Measurements from ENCODE around the gene HAP1. TPM values are rescaled to one million over a fixed set of nuclear protein-coding genes. Genes with fewer than 3 reads are reported as not detected.
A peak's percentile ranks its signal among the peaks of the same experiment; 100 is the strongest.

HAP1 gene
- total RNA-seq, 1 experiment from 2014 or later = 2.5 TPM

- Histone ChIP-seq H3K14ac (ENCODE audit: insufficient read depth, low read length) (no peak overlapping the region), H4K8ac (replicated peaks; ENCODE audit: insufficient read length, low read depth, low read length) (no peak overlapping the region), H3K27me3 (ENCODE audit: insufficient read depth, low read length) (no peaks in the 10 kb centered on the region), H3K4me2 (ENCODE audit: insufficient read depth, insufficient read length, low read length) (no peak overlapping the region), H3K23ac (ENCODE audit: insufficient read length, low read depth, low read length) (no peak overlapping the region), H4K91ac (ENCODE audit: insufficient read length, low read depth, low read length) (no peak overlapping the region), H3K27ac (ENCODE audit: insufficient read length, low read depth, low read length) (no peak overlapping the region), H3K4ac (ENCODE audit: low read depth, low read length) (no peak overlapping the region), H2AFZ (ENCODE audit: low read length) (no peak overlapping the region), H3K4me1 (ENCODE audit: insufficient read depth, low read length) (peaks cover 2% of the 10 kb centered on the region; the same call in 1 of the 2 replicates), H3K18ac (ENCODE audit: insufficient read length, low read depth, low read length) (no peak overlapping the region), H3K79me2 (ENCODE audit: insufficient read depth, low read length) (no peaks in the 10 kb centered on the region; the same call in 1 of the 2 replicates), H2BK20ac (ENCODE audit: low read depth, low read length, poor library complexity, severe bottlenecking) (no peak overlapping the region), H3K9me3 (ENCODE audit: control insufficient read depth, low read depth, low read length) (no peaks in the 10 kb centered on the region), H4K20me1 (ENCODE audit: control insufficient read depth, insufficient read depth, insufficient read length) (no peaks in the 10 kb centered on the region), H2BK120ac (ENCODE audit: low read depth, low read length, poor library complexity, severe bottlenecking) (no peak overlapping the region), H2BK5ac (ENCODE audit: insufficient read length, low read length) (no peak overlapping the region), H3T11ph (ENCODE audit: low read length) (no peak overlapping the region), H3K56ac (ENCODE audit: insufficient read length, low read depth, low read length) (no peak overlapping the region), H3K23me2 (ENCODE audit: insufficient read length, low read depth, low read length, poor library complexity, severe bottlenecking) (peaks cover 8% of the 10 kb centered on the region), H2BK12ac (ENCODE audit: insufficient read length, low read depth, low read length) (no peak overlapping the region), H2AK5ac (ENCODE audit: insufficient read length, low read length) (no peak overlapping the region), H3K9ac (ENCODE audit: extremely low read depth, insufficient read length, low read length) (no peak overlapping the region), H3K79me1 (ENCODE audit: insufficient read depth, low read depth, low read length, poor library complexity, severe bottlenecking) (no peaks in the 10 kb centered on the region), H4K5ac (ENCODE audit: insufficient read length, low read depth, low read length) (no peak overlapping the region), H2BK15ac (ENCODE audit: low read depth, low read length) (no peak overlapping the region)
- Mint-ChIP-seq H3K27me3 (ENCODE audit: low read depth) (no peaks in the 10 kb centered on the region), H3K27ac (peak overlapping the region in 2 of 3 experiments; percentile 84 to 90; a peak in 5 of 7 replicates), H3K4me3 (peak overlapping the region in 1 of 2 experiments; percentile 55; a peak in 2 of 5 replicates), H3K36me3 (ENCODE audit: insufficient read depth in 1 of 3, low read depth in 3 of 3) (peaks cover 8 to 16% (median 15%) of the 10 kb centered on the region in 3 experiments), H3K4me1 (peaks cover 36 to 50% of the 10 kb centered on the region in 2 experiments), H3K9me3 (no peaks in the 10 kb centered on the region; a peak in 1 of 5 replicates)
- TF ChIP-seq CTCF (conservative IDR thresholded peaks at IDR 0.05) = no peak
- no peak for DNase-seq
- WGBS (ENCODE audit: extremely low coverage, insufficient read length, low lambda C conversion rate) = no CpG with 5 or more reads among the region's 4 CpGs
Observed at GRCh38 chr17:41782142-41782541, 47.7 kb upstream of the HAP1 start.
